Spleen (tissue), 11 donors: ENCODE measurements around the gene AKAP13. TPM values are rescaled to one million over a fixed set of nuclear protein-coding genes. Genes with fewer than 3 reads are reported as not detected.

ENCODE experiments used
- DNase-seq: peaks from one replicate; pipeline ENCODE4 v3.0.0-alpha.2; 2020
- H3K27ac ChIP-seq, 8 donors: fragments of 200-600 bp; sonication (generic) in 7 of 8; 1 replicate in 4 of 8; 2 replicates in 4 of 8; pipeline versions ENCODE4 v1.5.0 to v1.8.0; 2016 to 2021; ENCODE audit warnings: inconsistent platforms in 4 of 8, mild to moderate bottlenecking in 4 of 8, moderate library complexity in 1 of 8
- H3K27me3 ChIP-seq, 7 donors: fragments of 200-600 bp; sonication (generic) in 6 of 7; replicated peaks in 1 of 7; 1 replicate in 4 of 7; 2 replicates in 3 of 7; pipeline versions ENCODE4 v1.5.0 to v1.8.0; 2016 to 2021; ENCODE audit warnings: inconsistent platforms in 3 of 7, mild to moderate bottlenecking in 1 of 7
- H3K36me3 ChIP-seq, 6 donors: fragments of 200-600 bp; sonication (generic) in 5 of 6; 1 replicate in 4 of 6; 2 replicates in 2 of 6; pipeline versions ENCODE4 v1.5.0 to v1.8.0; 2016 to 2021; ENCODE audit warnings: inconsistent platforms in 2 of 6
- H3K4me1 ChIP-seq, 6 donors: fragments of 200-600 bp; sonication (generic) in 5 of 6; 1 replicate in 3 of 6; 2 replicates in 3 of 6; pipeline versions ENCODE4 v1.5.0 to v1.8.0; 2016 to 2021; ENCODE audit warnings: inconsistent platforms in 3 of 6
- H3K4me3 ChIP-seq, 8 donors: fragments of 200-600 bp; sonication (generic) in 7 of 8; 1 replicate in 4 of 8; 2 replicates in 4 of 8; pipeline versions ENCODE4 v1.5.0 to v1.8.0; 2016 to 2021; ENCODE audit warnings: inconsistent platforms in 4 of 8, mild to moderate bottlenecking in 4 of 8, moderate library complexity in 2 of 8
- H3K9me3 ChIP-seq, 8 donors: fragments of 200-600 bp; sonication (generic) in 7 of 8; 1 replicate in 4 of 8; 2 replicates in 4 of 8; pipeline versions ENCODE4 v1.5.0 to v1.8.0; 2016 to 2021; ENCODE audit warnings: inconsistent platforms in 4 of 8
- CTCF ChIP-seq, 11 experiments: fragments of 200-600 bp in 7 of 11; fragments of 450-650 bp in 4 of 11; sonication (generic) in 4 of 11; IDR thresholded peaks in 8 of 11; conservative IDR thresholded peaks in 3 of 11; 1 replicate in 7 of 11; 2 replicates in 4 of 11; pipeline versions ENCODE4 v1.4.0 to v1.8.0; 2016 to 2021; ENCODE audit warnings: antibody characterized with exemption in 11 of 11, inconsistent platforms in 4 of 11, mild to moderate bottlenecking in 1 of 11
- POLR2A ChIP-seq, 3 donors: fragments of 450-650 bp; IDR thresholded peaks; one replicate each; pipeline ENCODE4 v1.5.1; 2017; ENCODE audit warnings: antibody characterized with exemption in 3 of 3, mild to moderate bottlenecking in 1 of 3
- POLR2AphosphoS5 ChIP-seq, 3 donors: sonication (generic); formaldehyde crosslinking; IDR thresholded peaks; one replicate each; pipeline ENCODE4 v1.5.1; 2017; ENCODE audit warnings: antibody characterized with exemption in 3 of 3
- WGBS, 5 donors: extraction: QIAGEN DNeasy Blood & Tissue Kit in 3 of 5; methylation state at CpG; one replicate each; pipeline versions ENCODE4 v1.1.5 to v1.1.7; 2013 to 2018; 5-methylcytosine and 5-hydroxymethylcytosine counted together
- intact Hi-C: fragments of 100-400 bp; cut with DNase I; formaldehyde crosslinking; loops from one replicate; pipeline ENCODE4 v1.15.0; 2023; ENCODE audit warnings: low total_unique reads
- polyA plus RNA-seq, 3 donors: library from polyadenylated mRNA; stranded (reverse); fragments of 200-250 nt; gene quantifications; one replicate each; pipeline ENCODE4 v1.2.1, GENCODE V29; 2013
- total RNA-seq, 7 donors: library from RNA; depleted of rRNA in 3 of 7; stranded (reverse); fragments of >200 nt in 3 of 7; fragmentation: NEBNext Ultra II Directional in 4 of 7; extraction: Animal tissue kit (Norgen Biotek cat#: 25700) in 4 of 7; gene quantifications; one replicate each; pipeline versions ENCODE4 v1.1.0 to v1.2.1, GENCODE V29; 2016 to 2021
- donor health status: healthy with polysubstance abuse.
- donor health status: DM: no; HTN: no; CAD: no; lungs with moderate emphysema.
- donor health status: DM: no; HTN: no; CAD: no.
- donor health status: Bipolar disorder and iron deficiency.
- donor health status: healthy.
- donor health status: DM: no; HTN: no; CAD: no.
- donor health status: DM: yes; HTN: yes; CAD: no.

Gene AKAP13
- total and polyA plus RNA-seq, 10 donors: 35.4 to 413 (median 260) TPM

- WGBS, 5 donors: 70 to 83% (median 76%) methylated on average over 2 of the region's 2 CpGs
Measured at GRCh38 chr15:85383470-85384148, 3.2 kb downstream of the AKAP13 start.

GRCh38 chr15:85386261-85386660 is 5.9 kb downstream of the AKAP13 start:
- peaks cover 10 to 97% (median 65%) of the 10 kb centered on the region in 6 donors for H3K4me1 ChIP-seq
- no peak overlapping the region for H3K27ac ChIP-seq
- no peak for DNase-seq
- TF ChIP-seq CTCF (IDR thresholded peaks at IDR 0.05 in 8 of 11, conservative IDR thresholded peaks at IDR 0.05 in 3 of 11) (no peak), POLR2AphosphoS5 (IDR thresholded peaks at IDR 0.05) (no peak), POLR2A (IDR thresholded peaks at IDR 0.05) (no peak)
- peaks cover 0 to 15% (median 0%) of the 10 kb centered on the region in 6 donors for H3K36me3 ChIP-seq
- WGBS, 5 donors: 85 to 97% (median 91%) methylated on average over 7 of the region's 7 CpGs
- intact Hi-C loops: no loop called here
- H3K27me3 ChIP-seq: peaks cover 0 to 2% (median 0%) of the 10 kb centered on the region in 7 donors
- H3K4me3 ChIP-seq: no peak overlapping the region
- H3K9me3 ChIP-seq: no peaks in the 10 kb centered on the region

More at GRCh38 chr15:85383470-85384148, 3.2 kb downstream of the AKAP13 start:
- H3K9me3 ChIP-seq: no peaks in the 10 kb centered on the region
- no peak for DNase-seq
- H3K4me3 ChIP-seq: no peak overlapping the region
- H3K4me1 ChIP-seq: peaks cover 10 to 86% (median 64%) of the 10 kb centered on the region in 6 donors
- TF ChIP-seq POLR2AphosphoS5 (IDR thresholded peaks at IDR 0.05): no peak
- no peak for TF ChIP-seq CTCF (IDR thresholded peaks at IDR 0.05 in 8 of 11, conservative IDR thresholded peaks at IDR 0.05 in 3 of 11)
- no peak for TF ChIP-seq POLR2A (IDR thresholded peaks at IDR 0.05)
- peaks cover 0 to 15% (median 0%) of the 10 kb centered on the region in 6 donors for H3K36me3 ChIP-seq
- peaks cover 0 to 6% (median 0%) of the 10 kb centered on the region in 7 donors for H3K27me3 ChIP-seq
- intact Hi-C loops: no loop called here
- H3K27ac ChIP-seq: peak overlapping the region in 1 of 8 donors; percentile 30

GRCh38 chr15:85388566-85389305 is 8.3 kb downstream of the AKAP13 start:
- Histone ChIP-seq H3K4me3 (no peak overlapping the region), H3K27me3 (no peaks in the 10 kb centered on the region), H3K9me3 (no peaks in the 10 kb centered on the region), H3K4me1 (peaks cover 5 to 85% (median 47%) of the 10 kb centered on the region in 6 donors), H3K36me3 (peaks cover 0 to 15% (median 0%) of the 10 kb centered on the region in 6 donors), H3K27ac (no peak overlapping the region)
- intact Hi-C loops: no loop called here
- DNase-seq: no peak
- no peak for TF ChIP-seq POLR2A (IDR thresholded peaks at IDR 0.05)
- no peak for TF ChIP-seq POLR2AphosphoS5 (IDR thresholded peaks at IDR 0.05)
- TF ChIP-seq CTCF (IDR thresholded peaks at IDR 0.05 in 8 of 11, conservative IDR thresholded peaks at IDR 0.05 in 3 of 11): no peak
- 86 to 89% (median 88%) methylated on average over 5 of the region's 5 CpGs for WGBS, 5 donors

GRCh38 chr15:85389306-85389650 is 8.9 kb downstream of the AKAP13 start:
- Histone ChIP-seq H3K36me3 (peaks cover 0 to 15% (median 0%) of the 10 kb centered on the region in 6 donors), H3K27me3 (no peaks in the 10 kb centered on the region), H3K4me3 (no peak overlapping the region), H3K4me1 (peaks cover 6 to 85% (median 44%) of the 10 kb centered on the region in 6 donors), H3K27ac (no peak overlapping the region), H3K9me3 (no peaks in the 10 kb centered on the region)
- intact Hi-C loops: no loop called here
- no peak for TF ChIP-seq POLR2AphosphoS5 (IDR thresholded peaks at IDR 0.05)
- TF ChIP-seq CTCF (IDR thresholded peaks at IDR 0.05 in 8 of 11, conservative IDR thresholded peaks at IDR 0.05 in 3 of 11): no peak
- no peak for TF ChIP-seq POLR2A (IDR thresholded peaks at IDR 0.05)
- 92 to 97% (median 93%) methylated on average over 2 of the region's 2 CpGs for WGBS, 5 donors
- DNase-seq: no peak
